NB4 (cell line): ENCODE results near the gene LRRC39.

Experiments
- DNase-seq: peaks from one replicate; pipeline ENCODE4 v3.0.0; 2010; ENCODE audit warnings: low read depth
- H3K4me3 ChIP-seq: one replicate; pipeline ENCODE4 v1.5.1; 2011; ENCODE audit warnings: mild to moderate bottlenecking, low read depth, low read length, moderate library complexity
- CTCF ChIP-seq: IDR thresholded peaks from one replicate; pipeline ENCODE4 v1.5.1; 2012; ENCODE audit warnings: low read depth, low read length
- MAX ChIP-seq: IDR thresholded peaks from 2 replicates; pipeline ENCODE4 v1.6.1; 2011; ENCODE audit warnings: low read depth, low read length
- MYC ChIP-seq: IDR thresholded peaks from 2 replicates; pipeline ENCODE4 v1.6.1; 2011; ENCODE audit warnings: low read depth, low read length
- POLR2A ChIP-seq: IDR thresholded peaks from 2 replicates; pipeline ENCODE4 v1.6.1; 2011; ENCODE audit warnings: mild to moderate bottlenecking; ENCODE audit not compliant: insufficient read length; ENCODE audit errors: extremely low read depth

Gene LRRC39

GRCh38 chr1:100101564-100101963, 76.5 kb downstream of the LRRC39 start:
- H3K4me3 ChIP-seq: no peak overlapping the region
- no peak for DNase-seq

DNA sequence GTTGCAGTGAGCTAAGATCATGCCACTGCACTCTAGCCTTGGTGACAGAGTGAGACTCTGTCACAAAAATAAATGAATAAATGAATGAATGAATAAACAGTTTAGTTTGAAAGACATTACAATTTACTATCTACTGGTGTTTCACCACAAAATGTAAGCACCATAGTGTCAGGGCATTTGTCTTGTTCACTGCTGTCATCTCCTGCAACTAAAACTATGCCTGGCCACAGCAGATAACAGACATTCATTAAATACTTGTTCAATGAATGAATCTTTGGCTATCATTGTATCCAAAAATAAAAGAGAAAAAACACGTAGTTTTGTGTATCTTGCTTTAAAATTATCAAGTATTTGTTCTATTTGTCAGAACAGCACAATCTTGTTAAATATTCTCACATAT, 77.9 kb downstream of the LRRC39 start:
- no peak overlapping the region for H3K4me3 ChIP-seq
- no peak for DNase-seq
- TF ChIP-seq POLR2A (no peak), MYC (no peak)

More at GRCh38 chr1:100101564-100101963, 76.5 kb downstream of the LRRC39 start:
- TF ChIP-seq CTCF (no peak), MAX (no peak), POLR2A (no peak), MYC (no peak)
